MCF 10A (cell line): ENCODE data around the gene TXNDC2. TPM values are rescaled to one million over a fixed set of nuclear protein-coding genes. Genes with fewer than 3 reads are reported as not detected.
A peak's percentile ranks its signal among the peaks of the same experiment; 100 is the strongest.

ENCODE experiments used
- BruUV-seq: library from RNA; stranded (reverse); fragments of 400-500 nt; replicated peaks from 2 replicates; lab custom pipeline; 2021; lab: Mats Ljungman, UMichigan
- CTCF ChIA-PET: fragments of 300-600 bp; sonication (Branson Sonifier 250); formaldehyde crosslinking; extraction: SDS; loops from one replicate; lab custom pipeline; 2021; ENCODE audit warnings: antibody characterized with exemption, inconsistent platforms; lab: Yijun Ruan, JAX
- POLR2A ChIA-PET: fragments of 300-600, 350-650 bp; sonication (Branson Sonifier 250); formaldehyde crosslinking; extraction: SDS; loops from one replicate; lab custom pipeline; 2020; ENCODE audit warnings: antibody characterized with exemption, inconsistent platforms; lab: Yijun Ruan, JAX
- DNase-seq: peaks from one replicate; pipeline ENCODE4 v3.0.0-alpha.2; 2018; ENCODE audit not compliant: unreplicated experiment
- H3K27ac Mint-ChIP-seq: one replicate; pipeline ENCODE4 v1.8.0; 2022; ENCODE audit warnings: mild to moderate bottlenecking, low read depth, mixed read lengths; ENCODE audit not compliant: unreplicated experiment
- H3K27me3 Mint-ChIP-seq: one replicate; pipeline ENCODE4 v1.8.0; 2022; ENCODE audit warnings: mixed read lengths; ENCODE audit not compliant: insufficient read depth, unreplicated experiment
- H3K36me3 Mint-ChIP-seq: one replicate; pipeline ENCODE4 v1.8.0; 2022; ENCODE audit warnings: mild to moderate bottlenecking, moderate library complexity, mixed read lengths; ENCODE audit not compliant: insufficient read depth, unreplicated experiment
- H3K4me1 Mint-ChIP-seq: one replicate; pipeline ENCODE4 v1.8.0; 2022; ENCODE audit warnings: mixed read lengths; ENCODE audit not compliant: insufficient read depth, unreplicated experiment
- H3K4me3 Mint-ChIP-seq: one replicate; pipeline ENCODE4 v1.8.0; 2022; ENCODE audit warnings: mild to moderate bottlenecking, moderate library complexity, mixed read lengths; ENCODE audit not compliant: unreplicated experiment
- H3K9me3 Mint-ChIP-seq: one replicate; pipeline ENCODE4 v1.8.0; 2022; ENCODE audit warnings: mixed read lengths; ENCODE audit not compliant: unreplicated experiment
- intact Hi-C: fragments of 100-400 bp; cut with micrococcal nuclease; formaldehyde crosslinking; loops from 2 replicates; pipeline ENCODE4 v1.14.1; 2022
- total RNA-seq: library from RNA; stranded (reverse); gene quantifications from 2 replicates; pipeline ENCODE4 v1.2.3, GENCODE V29; 2022
- TF ChIP-seq, protein P1 (sequence below): fragments of 200-600 bp; IDR thresholded peaks from one replicate; pipeline ENCODE4 v1.8.0; 2022; ENCODE audit warnings: antibody characterized with exemption, mild to moderate bottlenecking; ENCODE audit not compliant: unreplicated experiment

The TXNDC2 gene
- total RNA-seq, 1 experiment from 2014 or later, result not detected

DNA sequence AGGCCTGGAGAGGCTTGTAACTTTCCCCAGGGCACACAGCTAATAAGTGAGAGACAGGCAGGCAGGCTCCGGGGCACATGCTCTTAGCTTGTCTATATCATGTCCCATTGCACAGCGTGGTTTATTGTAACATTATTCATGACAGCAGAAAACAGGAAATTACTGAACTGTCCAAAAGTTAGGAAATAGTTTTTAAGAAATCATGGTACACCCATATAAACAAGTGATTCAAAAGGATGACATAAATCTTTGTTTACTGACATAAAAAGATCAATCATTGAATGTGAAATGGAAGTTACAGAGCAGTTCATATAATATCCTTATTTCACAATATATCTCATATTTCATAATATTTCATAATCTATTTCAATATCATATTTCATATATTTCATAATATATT is 34.3 kb upstream of the TXNDC2 start:
- Mint-ChIP-seq H3K4me3 (no peak overlapping the region), H3K27me3 (peaks cover 11% of the 10 kb centered on the region), H3K4me1 (peaks cover 51% of the 10 kb centered on the region), H3K27ac (peak overlapping the region; percentile 46), H3K9me3 (no peaks in the 10 kb centered on the region), H3K36me3 (no peaks in the 10 kb centered on the region)
- DNase-seq, result peak; percentile 75
- no TSS peak for BruUV-seq
- CTCF ChIA-PET, result interaction anchor here (0.8 to 0.9 kb wide), 2 partner anchors 11 to 19 kb away, joined by 4 read pairs; no protein-coding TSS in a partner anchor
- POLR2A ChIA-PET, result interaction anchor here (0.8 to 2.3 kb wide), 7 partner anchors 10 to 213 kb away, joined by 3 to 16 read pairs (median 6); partner anchors contain the start of gene VAPA
- TF ChIP-seq, protein P1, sequence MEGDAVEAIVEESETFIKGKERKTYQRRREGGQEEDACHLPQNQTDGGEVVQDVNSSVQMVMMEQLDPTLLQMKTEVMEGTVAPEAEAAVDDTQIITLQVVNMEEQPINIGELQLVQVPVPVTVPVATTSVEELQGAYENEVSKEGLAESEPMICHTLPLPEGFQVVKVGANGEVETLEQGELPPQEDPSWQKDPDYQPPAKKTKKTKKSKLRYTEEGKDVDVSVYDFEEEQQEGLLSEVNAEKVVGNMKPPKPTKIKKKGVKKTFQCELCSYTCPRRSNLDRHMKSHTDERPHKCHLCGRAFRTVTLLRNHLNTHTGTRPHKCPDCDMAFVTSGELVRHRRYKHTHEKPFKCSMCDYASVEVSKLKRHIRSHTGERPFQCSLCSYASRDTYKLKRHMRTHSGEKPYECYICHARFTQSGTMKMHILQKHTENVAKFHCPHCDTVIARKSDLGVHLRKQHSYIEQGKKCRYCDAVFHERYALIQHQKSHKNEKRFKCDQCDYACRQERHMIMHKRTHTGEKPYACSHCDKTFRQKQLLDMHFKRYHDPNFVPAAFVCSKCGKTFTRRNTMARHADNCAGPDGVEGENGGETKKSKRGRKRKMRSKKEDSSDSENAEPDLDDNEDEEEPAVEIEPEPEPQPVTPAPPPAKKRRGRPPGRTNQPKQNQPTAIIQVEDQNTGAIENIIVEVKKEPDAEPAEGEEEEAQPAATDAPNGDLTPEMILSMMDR, result no peak
- intact Hi-C loops, result no loop called here

DNA sequence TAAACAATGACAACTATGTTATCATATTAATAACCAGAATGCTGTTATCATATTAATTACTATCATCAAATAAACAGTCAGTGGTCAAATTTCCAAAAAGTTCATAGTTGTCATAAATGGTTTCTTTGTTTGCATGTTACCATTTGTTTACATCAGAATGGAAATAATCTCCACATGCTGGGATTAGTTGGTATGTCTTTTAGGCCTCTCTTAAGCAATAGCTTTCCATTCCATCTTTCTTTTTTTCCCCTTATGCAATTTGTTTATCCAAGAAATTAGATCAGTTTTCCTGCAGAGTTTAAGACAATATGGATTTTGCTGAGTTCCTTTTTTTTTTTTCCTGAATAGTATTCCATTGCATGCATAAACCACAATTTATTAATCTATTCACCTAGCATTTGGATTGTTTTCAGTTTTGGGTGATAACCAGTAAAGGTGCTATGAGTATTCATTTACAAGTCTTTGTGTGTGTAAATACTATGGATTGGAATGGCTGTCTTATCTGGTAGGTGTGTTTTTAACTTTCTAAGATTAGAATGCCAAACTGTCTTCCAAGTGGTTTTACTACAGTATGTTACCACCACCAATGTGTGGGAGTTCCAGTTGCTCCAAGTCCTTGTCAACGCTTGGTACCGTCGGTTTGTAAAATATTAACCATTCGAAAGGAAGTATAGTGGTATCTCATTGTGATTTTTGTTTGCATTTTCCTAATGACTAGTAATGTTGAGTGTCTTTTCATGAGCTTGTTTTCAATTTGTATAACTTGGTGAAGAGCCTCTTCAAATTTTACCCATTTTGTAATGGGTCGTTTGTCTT is 33.3 kb upstream of the TXNDC2 start:
- H3K4me3 Mint-ChIP-seq, result no peak overlapping the region
- ChIA-PET CTCF (interaction anchor here (1.0 kb wide), 1 partner anchor 99 kb away, joined by 4 read pairs; no protein-coding TSS in a partner anchor), POLR2A (interaction anchor here (0.6 to 1.7 kb wide), 6 partner anchors 9 to 101 kb away, joined by 3 to 8 read pairs (median 6); partner anchors contain the start of gene VAPA)
- intact Hi-C loops, result no loop called here
- peaks cover 11% of the 10 kb centered on the region for H3K27me3 Mint-ChIP-seq
- peaks cover 45% of the 10 kb centered on the region for H3K4me1 Mint-ChIP-seq
- TF ChIP-seq, protein P1, result no peak
- BruUV-seq, result no TSS peak
- no peaks in the 10 kb centered on the region for H3K36me3 Mint-ChIP-seq
- H3K9me3 Mint-ChIP-seq, result no peaks in the 10 kb centered on the region
- no peak overlapping the region for H3K27ac Mint-ChIP-seq
- DNase-seq, result no peak

DNA sequence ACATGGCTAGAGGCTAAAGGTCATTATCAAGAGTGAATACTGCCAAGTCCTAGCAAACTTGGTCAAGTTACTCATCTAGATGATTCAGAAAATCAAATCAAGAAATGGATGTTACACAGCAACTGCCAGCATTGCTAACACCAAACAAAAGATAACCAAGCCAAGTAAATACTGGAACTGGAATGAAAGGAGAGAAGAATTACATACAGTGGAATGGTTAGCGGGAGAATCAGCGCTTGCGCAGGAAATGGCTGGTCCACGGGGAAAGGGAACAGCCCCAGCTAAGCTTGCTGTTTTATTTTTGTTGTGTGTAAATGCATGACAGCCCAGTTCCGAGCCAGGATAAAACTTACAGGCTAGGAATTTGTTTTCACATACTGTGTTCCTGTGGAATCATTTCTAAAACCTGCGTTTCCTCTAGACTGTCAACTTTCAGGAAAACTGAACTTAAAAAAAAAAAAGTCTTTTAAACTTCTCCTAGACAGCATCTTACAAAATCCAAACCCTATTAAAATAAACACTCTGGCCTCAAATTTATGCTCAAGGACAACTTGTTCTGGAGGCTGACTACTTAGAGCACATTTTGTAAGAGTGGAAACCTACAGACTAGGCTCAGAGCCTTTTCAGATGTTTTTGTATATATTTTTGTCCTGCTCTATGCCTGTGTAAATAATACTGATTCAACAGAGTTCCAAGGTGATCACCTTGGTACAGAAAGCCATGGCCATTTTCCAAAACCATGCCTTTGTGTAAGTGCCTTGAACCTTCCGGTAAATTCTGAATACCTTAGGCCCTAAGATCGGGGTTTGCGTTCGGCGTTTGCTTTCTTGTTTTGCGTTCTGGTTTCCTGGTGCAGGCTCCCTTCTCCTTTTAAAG is 30.7 kb upstream of the TXNDC2 start:
- no peaks in the 10 kb centered on the region for H3K36me3 Mint-ChIP-seq
- TF ChIP-seq, protein P1, result no peak
- peak overlapping the region; percentile 36 for H3K27ac Mint-ChIP-seq
- H3K4me3 Mint-ChIP-seq, result no peak overlapping the region
- DNase-seq, result peak; percentile 26
- ChIA-PET POLR2A (no interaction called here), CTCF (no interaction called here)
- no peaks in the 10 kb centered on the region for H3K27me3 Mint-ChIP-seq
- BruUV-seq, result no TSS peak
- intact Hi-C loops, result no loop called here
- peaks cover 28% of the 10 kb centered on the region for H3K4me1 Mint-ChIP-seq
- H3K9me3 Mint-ChIP-seq, result no peaks in the 10 kb centered on the region

- CTCF ChIA-PET, result no interaction called here
- POLR2A ChIA-PET, result no interaction called here
- no TSS peak for BruUV-seq
- no peaks in the 10 kb centered on the region for H3K27me3 Mint-ChIP-seq
- peak overlapping the region; percentile 36 for H3K27ac Mint-ChIP-seq
- DNase-seq, result no peak
- H3K36me3 Mint-ChIP-seq, result no peaks in the 10 kb centered on the region
- H3K4me1 Mint-ChIP-seq, result peaks cover 25% of the 10 kb centered on the region
- TF ChIP-seq, protein P1, result no peak
- intact Hi-C loops, result no loop called here
- H3K4me3 Mint-ChIP-seq, result no peak overlapping the region
- H3K9me3 Mint-ChIP-seq, result no peaks in the 10 kb centered on the region
Measured at GRCh38 chr18:9855681-9856080, 30.1 kb upstream of the TXNDC2 start.
